T-helper 1 cell treated with Interleukin-12 subunit alpha and Interleukin-12 subunit beta and Interleukin-4 antibody, amounts not matched to agents 30 μg/mL and 1 μg/mL, for 36 hours (primary cell): ENCODE measurements around the gene SNTG2.

ENCODE experiments used
- H3K27ac Mint-ChIP-seq: one replicate; pipeline ENCODE4 v1.8.0; 2021; ENCODE audit warnings: mild to moderate bottlenecking, mixed read lengths
- H3K27me3 Mint-ChIP-seq: one replicate; pipeline ENCODE4 v1.8.0; 2021; ENCODE audit warnings: low read depth, mixed read lengths
- H3K36me3 Mint-ChIP-seq: one replicate; pipeline ENCODE4 v1.8.0; 2021; ENCODE audit warnings: low read depth, mixed read lengths
- H3K4me1 Mint-ChIP-seq: one replicate; pipeline ENCODE4 v1.8.0; 2021; ENCODE audit warnings: low read depth, mixed read lengths
- H3K4me3 Mint-ChIP-seq: one replicate; pipeline ENCODE4 v1.8.0; 2021; ENCODE audit warnings: mild to moderate bottlenecking, moderate library complexity, mixed read lengths
- H3K9me3 Mint-ChIP-seq: one replicate; pipeline ENCODE4 v1.8.0; 2021; ENCODE audit warnings: mixed read lengths

The SNTG2 gene

GRCh38 chr2:1238598-1239138 lies 288.0 kb downstream of the SNTG2 start:
- H3K27ac Mint-ChIP-seq: no peak overlapping the region
- H3K36me3 Mint-ChIP-seq: no peaks in the 10 kb centered on the region
- H3K27me3 Mint-ChIP-seq: peaks cover 4% of the 10 kb centered on the region
- no peaks in the 10 kb centered on the region for H3K4me1 Mint-ChIP-seq
- H3K4me3 Mint-ChIP-seq: no peak overlapping the region
- no peaks in the 10 kb centered on the region for H3K9me3 Mint-ChIP-seq

- Mint-ChIP-seq H3K36me3 (no peaks in the 10 kb centered on the region), H3K9me3 (no peaks in the 10 kb centered on the region), H3K4me3 (no peak overlapping the region), H3K27ac (no peak overlapping the region), H3K4me1 (peaks cover under 1% of the 10 kb centered on the region), H3K27me3 (peaks cover 6% of the 10 kb centered on the region)
These were observed 294.5 kb downstream of the SNTG2 start for GRCh38 chr2:1245193-1245592.

- H3K4me3 Mint-ChIP-seq: no peak overlapping the region
- H3K27me3 Mint-ChIP-seq: peaks cover 8% of the 10 kb centered on the region
- H3K36me3 Mint-ChIP-seq: no peaks in the 10 kb centered on the region
- no peak overlapping the region for H3K27ac Mint-ChIP-seq
- peaks cover 7% of the 10 kb centered on the region for H3K4me1 Mint-ChIP-seq
- H3K9me3 Mint-ChIP-seq: no peaks in the 10 kb centered on the region
These were observed 295.6 kb downstream of the SNTG2 start for GRCh38 chr2:1246239-1246638.

- Mint-ChIP-seq H3K27ac (no peak overlapping the region), H3K36me3 (no peaks in the 10 kb centered on the region), H3K9me3 (no peaks in the 10 kb centered on the region), H3K4me3 (no peak overlapping the region), H3K4me1 (peaks cover 7% of the 10 kb centered on the region), H3K27me3 (peaks cover 8% of the 10 kb centered on the region)
These were observed 296.3 kb downstream of the SNTG2 start for GRCh38 chr2:1246991-1247390.

GRCh38 chr2:1248187-1248586 lies 297.5 kb downstream of the SNTG2 start:
- no peaks in the 10 kb centered on the region for H3K36me3 Mint-ChIP-seq
- H3K4me3 Mint-ChIP-seq: no peak overlapping the region
- H3K27me3 Mint-ChIP-seq: peaks cover 8% of the 10 kb centered on the region
- H3K4me1 Mint-ChIP-seq: peaks cover 7% of the 10 kb centered on the region
- H3K9me3 Mint-ChIP-seq: no peaks in the 10 kb centered on the region
- no peak overlapping the region for H3K27ac Mint-ChIP-seq

- no peaks in the 10 kb centered on the region for H3K36me3 Mint-ChIP-seq
- H3K27me3 Mint-ChIP-seq: peaks cover 4% of the 10 kb centered on the region
- H3K27ac Mint-ChIP-seq: no peak overlapping the region
- no peak overlapping the region for H3K4me3 Mint-ChIP-seq
- peaks cover 7% of the 10 kb centered on the region for H3K4me1 Mint-ChIP-seq
- H3K9me3 Mint-ChIP-seq: no peaks in the 10 kb centered on the region
These were observed 299.4 kb downstream of the SNTG2 start for GRCh38 chr2:1249897-1250687.

- Mint-ChIP-seq H3K27ac (no peak overlapping the region), H3K4me1 (peaks cover 7% of the 10 kb centered on the region), H3K36me3 (no peaks in the 10 kb centered on the region), H3K27me3 (peaks cover 4% of the 10 kb centered on the region), H3K9me3 (no peaks in the 10 kb centered on the region), H3K4me3 (no peak overlapping the region)
These were observed 300.9 kb downstream of the SNTG2 start for GRCh38 chr2:1251520-1251919.

- Mint-ChIP-seq H3K36me3 (no peaks in the 10 kb centered on the region), H3K27ac (no peak overlapping the region), H3K9me3 (no peaks in the 10 kb centered on the region), H3K4me3 (no peak overlapping the region), H3K4me1 (peaks cover 7% of the 10 kb centered on the region), H3K27me3 (peaks cover 4% of the 10 kb centered on the region)
These were observed 303.0 kb downstream of the SNTG2 start for GRCh38 chr2:1253629-1254028.

- H3K9me3 Mint-ChIP-seq: no peaks in the 10 kb centered on the region
- no peak overlapping the region for H3K4me3 Mint-ChIP-seq
- H3K27ac Mint-ChIP-seq: no peak overlapping the region
- peaks cover 4% of the 10 kb centered on the region for H3K27me3 Mint-ChIP-seq
- peaks cover 7% of the 10 kb centered on the region for H3K4me1 Mint-ChIP-seq
- H3K36me3 Mint-ChIP-seq: no peaks in the 10 kb centered on the region
These were observed 304.2 kb downstream of the SNTG2 start for GRCh38 chr2:1254662-1255343.

GRCh38 chr2:1256632-1257324 lies 306.1 kb downstream of the SNTG2 start:
- Mint-ChIP-seq H3K36me3 (no peaks in the 10 kb centered on the region), H3K27me3 (no peaks in the 10 kb centered on the region), H3K9me3 (no peaks in the 10 kb centered on the region), H3K4me3 (no peak overlapping the region), H3K27ac (no peak overlapping the region), H3K4me1 (no peaks in the 10 kb centered on the region)

- no peaks in the 10 kb centered on the region for H3K4me1 Mint-ChIP-seq
- H3K9me3 Mint-ChIP-seq: no peaks in the 10 kb centered on the region
- H3K27me3 Mint-ChIP-seq: no peaks in the 10 kb centered on the region
- no peak overlapping the region for H3K4me3 Mint-ChIP-seq
- H3K27ac Mint-ChIP-seq: no peak overlapping the region
- H3K36me3 Mint-ChIP-seq: no peaks in the 10 kb centered on the region
These were observed 306.7 kb downstream of the SNTG2 start for GRCh38 chr2:1257334-1257733.

GRCh38 chr2:1259746-1260145 lies 309.1 kb downstream of the SNTG2 start:
- H3K4me3 Mint-ChIP-seq: no peak overlapping the region
- no peaks in the 10 kb centered on the region for H3K27me3 Mint-ChIP-seq
- H3K27ac Mint-ChIP-seq: no peak overlapping the region
- H3K36me3 Mint-ChIP-seq: no peaks in the 10 kb centered on the region
- no peaks in the 10 kb centered on the region for H3K4me1 Mint-ChIP-seq
- no peaks in the 10 kb centered on the region for H3K9me3 Mint-ChIP-seq

- Mint-ChIP-seq H3K27me3 (no peaks in the 10 kb centered on the region), H3K4me3 (no peak overlapping the region), H3K4me1 (no peaks in the 10 kb centered on the region), H3K27ac (no peak overlapping the region), H3K9me3 (no peaks in the 10 kb centered on the region), H3K36me3 (no peaks in the 10 kb centered on the region)
These were observed 312.0 kb downstream of the SNTG2 start for GRCh38 chr2:1262609-1263008.

GRCh38 chr2:1265454-1265853 lies 314.8 kb downstream of the SNTG2 start:
- H3K9me3 Mint-ChIP-seq: no peaks in the 10 kb centered on the region
- H3K27me3 Mint-ChIP-seq: no peaks in the 10 kb centered on the region
- H3K4me3 Mint-ChIP-seq: no peak overlapping the region
- H3K4me1 Mint-ChIP-seq: no peaks in the 10 kb centered on the region
- H3K36me3 Mint-ChIP-seq: no peaks in the 10 kb centered on the region
- no peak overlapping the region for H3K27ac Mint-ChIP-seq

GRCh38 chr2:1266351-1266750 lies 315.7 kb downstream of the SNTG2 start:
- Mint-ChIP-seq H3K4me1 (no peaks in the 10 kb centered on the region), H3K27me3 (no peaks in the 10 kb centered on the region), H3K9me3 (no peaks in the 10 kb centered on the region), H3K4me3 (no peak overlapping the region), H3K36me3 (no peaks in the 10 kb centered on the region), H3K27ac (no peak overlapping the region)
